ENCODE measurements around the gene TRIM25. TPM values are rescaled to one million over a fixed set of nuclear protein-coding genes. Genes with fewer than 3 reads are reported as not detected.

Gene TRIM25
- total RNA-seq, 1 experiment from 2014 or later = 92.8 TPM

- Histone ChIP-seq H3K4me3 (no peak overlapping the region), H3K9me3 (ENCODE audit: insufficient read depth, low read depth) (peaks cover 37% of the 10 kb centered on the region), H3K9me2 (ENCODE audit: insufficient read depth) (no peaks in the 10 kb centered on the region), H4K20me1 (ENCODE audit: insufficient read depth) (no peaks in the 10 kb centered on the region), H3K27ac (no peak overlapping the region), H3K27me3 (ENCODE audit: insufficient read depth, low read depth) (no peaks in the 10 kb centered on the region), H2AFZ (no peak overlapping the region), H3K36me3 (ENCODE audit: low read depth) (no peaks in the 10 kb centered on the region), H3F3A (ENCODE audit: insufficient read depth, low read depth) (no peaks in the 10 kb centered on the region), H3K4me1 (replicated peaks; ENCODE audit: insufficient read depth) (no peaks in the 10 kb centered on the region), H3K4me2 (no peak overlapping the region), H3K79me2 (ENCODE audit: low read depth) (no peaks in the 10 kb centered on the region)
- intact Hi-C loops (cut with micrococcal nuclease; ENCODE audit: unreplicated experiment) = no loop called here
- ChIA-PET POLR2A (ENCODE audit: unreplicated experiment) (no interaction called here), CTCF (no interaction called here)
- no peak for DNase-seq
- no TSS peak for BruUV-seq (replicated peaks)
- no peak for TF ChIP-seq CTCF (conservative IDR thresholded peaks at IDR 0.05)
- TF ChIP-seq EZH2 (IDR thresholded peaks at IDR 0.05; ENCODE audit: low read depth) = no peak
Measured at GRCh38 chr17:56929362-56929969, 15.6 kb upstream of the TRIM25 start.

GRCh38 chr17:56928586-56928985 is 14.7 kb upstream of the TRIM25 start:
- no peak overlapping the region for H3K4me3 ChIP-seq
- no peaks in the 10 kb centered on the region for H4K20me1 ChIP-seq (ENCODE audit: insufficient read depth)
- TF ChIP-seq CTCF (conservative IDR thresholded peaks at IDR 0.05) (no peak), EZH2 (IDR thresholded peaks at IDR 0.05; ENCODE audit: low read depth) (no peak)
- no peaks in the 10 kb centered on the region for H3K79me2 ChIP-seq (ENCODE audit: low read depth)
- no peaks in the 10 kb centered on the region for H3K27me3 ChIP-seq (ENCODE audit: insufficient read depth, low read depth)
- no peaks in the 10 kb centered on the region for H3K36me3 ChIP-seq (ENCODE audit: low read depth)
- H3K27ac ChIP-seq = no peak overlapping the region
- H3F3A ChIP-seq (ENCODE audit: insufficient read depth, low read depth) = no peaks in the 10 kb centered on the region
- no peak overlapping the region for H3K4me2 ChIP-seq
- H3K9me3 ChIP-seq (ENCODE audit: insufficient read depth, low read depth) = peaks cover 37% of the 10 kb centered on the region
- CTCF ChIA-PET = no interaction called here
- POLR2A ChIA-PET (ENCODE audit: unreplicated experiment) = no interaction called here
- intact Hi-C loops (cut with micrococcal nuclease; ENCODE audit: unreplicated experiment) = no loop called here
- no peak overlapping the region for H2AFZ ChIP-seq
- H3K9me2 ChIP-seq (ENCODE audit: insufficient read depth) = no peaks in the 10 kb centered on the region
- no TSS peak for BruUV-seq (replicated peaks)
- DNase-seq = no peak
- H3K4me1 ChIP-seq (replicated peaks; ENCODE audit: insufficient read depth) = no peaks in the 10 kb centered on the region

DNA sequence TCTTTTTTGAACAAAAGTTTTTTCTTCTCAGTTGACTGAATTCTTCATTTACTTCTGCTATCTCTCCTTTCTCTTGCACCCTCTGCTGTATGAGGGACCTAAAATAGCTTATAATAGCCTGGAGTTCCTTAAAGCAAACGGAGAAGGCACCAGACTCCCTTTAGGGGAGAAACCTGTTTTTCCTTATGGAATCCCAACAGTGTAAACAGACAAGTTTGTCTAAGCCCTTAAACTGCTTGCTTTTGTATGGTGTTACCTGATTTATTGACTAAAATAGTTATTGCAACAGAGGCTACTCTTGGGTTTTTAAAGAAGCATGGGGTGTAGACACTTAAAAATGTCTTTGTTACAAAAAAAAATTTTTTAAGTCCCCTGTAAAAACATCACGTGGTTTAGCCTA is 12.9 kb upstream of the TRIM25 start:
- TF ChIP-seq EZH2 (IDR thresholded peaks at IDR 0.05; ENCODE audit: low read depth) (no peak), CTCF (conservative IDR thresholded peaks at IDR 0.05) (no peak)
- intact Hi-C loops (cut with micrococcal nuclease; ENCODE audit: unreplicated experiment) = no loop called here
- CTCF ChIA-PET = no interaction called here

More for the DNA sequence above, 12.9 kb upstream of the TRIM25 start:
- Histone ChIP-seq H3F3A (ENCODE audit: insufficient read depth, low read depth) (no peaks in the 10 kb centered on the region), H3K79me2 (ENCODE audit: low read depth) (no peaks in the 10 kb centered on the region), H3K9me3 (ENCODE audit: insufficient read depth, low read depth) (peaks cover 29% of the 10 kb centered on the region), H3K9me2 (ENCODE audit: insufficient read depth) (no peaks in the 10 kb centered on the region), H2AFZ (no peak overlapping the region), H3K36me3 (ENCODE audit: low read depth) (no peaks in the 10 kb centered on the region), H3K4me3 (no peak overlapping the region), H3K4me2 (no peak overlapping the region), H3K4me1 (replicated peaks; ENCODE audit: insufficient read depth) (no peaks in the 10 kb centered on the region), H3K27me3 (ENCODE audit: insufficient read depth, low read depth) (no peaks in the 10 kb centered on the region), H4K20me1 (ENCODE audit: insufficient read depth) (no peaks in the 10 kb centered on the region), H3K27ac (no peak overlapping the region)
- no TSS peak for BruUV-seq (replicated peaks)
- POLR2A ChIA-PET (ENCODE audit: unreplicated experiment) = no interaction called here
- DNase-seq = no peak
